ENCODE measurements around the gene APPBP2. TPM values are rescaled to one million over a fixed set of nuclear protein-coding genes. Genes with fewer than 3 reads are reported as not detected.

APPBP2 gene
- total RNA-seq, 1 donor from 2014 or later, result 51.7 TPM

GRCh38 chr17:60510723-60511122 is 15.3 kb downstream of the APPBP2 start:
- Mint-ChIP-seq H3K4me3 (ENCODE audit: unreplicated experiment) (no peak overlapping the region), H3K9me3 (ENCODE audit: unreplicated experiment) (no peaks in the 10 kb centered on the region), H3K27me3 (ENCODE audit: unreplicated experiment) (no peaks in the 10 kb centered on the region), H3K27ac (ENCODE audit: unreplicated experiment) (no peak overlapping the region), H3K4me1 (ENCODE audit: unreplicated experiment) (peaks cover 44% of the 10 kb centered on the region), H3K36me3 (ENCODE audit: unreplicated experiment) (peaks cover 28% of the 10 kb centered on the region)
- no peak for DNase-seq (ENCODE audit: extremely low spot score, unreplicated experiment)
- TF ChIP-seq CTCF (IDR thresholded peaks at IDR 0.05), result no peak

- peaks cover 44% of the 10 kb centered on the region for H3K4me1 Mint-ChIP-seq (ENCODE audit: unreplicated experiment)
- no peaks in the 10 kb centered on the region for H3K27me3 Mint-ChIP-seq (ENCODE audit: unreplicated experiment)
- no peak overlapping the region for H3K4me3 Mint-ChIP-seq (ENCODE audit: unreplicated experiment)
- H3K9me3 Mint-ChIP-seq (ENCODE audit: unreplicated experiment), result no peaks in the 10 kb centered on the region
- no peak overlapping the region for H3K27ac Mint-ChIP-seq (ENCODE audit: unreplicated experiment)
- DNase-seq (ENCODE audit: extremely low spot score, unreplicated experiment), result no peak
- H3K36me3 Mint-ChIP-seq (ENCODE audit: unreplicated experiment), result peaks cover 28% of the 10 kb centered on the region
- no peak for TF ChIP-seq CTCF (IDR thresholded peaks at IDR 0.05)
These were observed 16.0 kb downstream of the APPBP2 start for GRCh38 chr17:60510031-60510430.

GRCh38 chr17:60508384-60508980 is 17.6 kb downstream of the APPBP2 start:
- Mint-ChIP-seq H3K36me3 (ENCODE audit: unreplicated experiment) (peaks cover 20% of the 10 kb centered on the region), H3K9me3 (ENCODE audit: unreplicated experiment) (no peaks in the 10 kb centered on the region), H3K27ac (ENCODE audit: unreplicated experiment) (no peak overlapping the region), H3K4me1 (ENCODE audit: unreplicated experiment) (peaks cover 39% of the 10 kb centered on the region), H3K27me3 (ENCODE audit: unreplicated experiment) (no peaks in the 10 kb centered on the region), H3K4me3 (ENCODE audit: unreplicated experiment) (no peak overlapping the region)
- no peak for TF ChIP-seq CTCF (IDR thresholded peaks at IDR 0.05)
- DNase-seq (ENCODE audit: extremely low spot score, unreplicated experiment), result no peak

- H3K4me3 Mint-ChIP-seq (ENCODE audit: unreplicated experiment), result no peak overlapping the region
- peak overlapping the region; percentile 81 for H3K27ac Mint-ChIP-seq (ENCODE audit: unreplicated experiment)
- DNase-seq (ENCODE audit: extremely low spot score, unreplicated experiment), result no peak
- peaks cover 12% of the 10 kb centered on the region for H3K36me3 Mint-ChIP-seq (ENCODE audit: unreplicated experiment)
- no peak for TF ChIP-seq CTCF (IDR thresholded peaks at IDR 0.05)
- no peaks in the 10 kb centered on the region for H3K27me3 Mint-ChIP-seq (ENCODE audit: unreplicated experiment)
- H3K4me1 Mint-ChIP-seq (ENCODE audit: unreplicated experiment), result peaks cover 44% of the 10 kb centered on the region
- H3K9me3 Mint-ChIP-seq (ENCODE audit: unreplicated experiment), result no peaks in the 10 kb centered on the region
These were observed 19.7 kb downstream of the APPBP2 start for GRCh38 chr17:60506312-60506711.

GRCh38 chr17:60502145-60502544 is 23.9 kb downstream of the APPBP2 start:
- Mint-ChIP-seq H3K4me1 (ENCODE audit: unreplicated experiment) (peaks cover 25% of the 10 kb centered on the region), H3K9me3 (ENCODE audit: unreplicated experiment) (no peaks in the 10 kb centered on the region), H3K27me3 (ENCODE audit: unreplicated experiment) (no peaks in the 10 kb centered on the region), H3K36me3 (ENCODE audit: unreplicated experiment) (peaks cover 15% of the 10 kb centered on the region), H3K27ac (ENCODE audit: unreplicated experiment) (peak overlapping the region; percentile 5), H3K4me3 (ENCODE audit: unreplicated experiment) (no peak overlapping the region)
- no peak for TF ChIP-seq CTCF (IDR thresholded peaks at IDR 0.05)
- DNase-seq (ENCODE audit: extremely low spot score, unreplicated experiment), result no peak
